LNCaP clone FGC (cell line): ENCODE measurements around the gene NFATC2IP.
"Not testable (repeated sequence)": the region's sequence is repeated elsewhere in the genome, so short reads cannot be mapped to it uniquely, and the experiment has no call there.

Experiments
- DNase-seq: peaks from one replicate; pipeline ENCODE4 v3.0.0-alpha.2; 2011; ENCODE audit warnings: low read depth
- H3K4me3 ChIP-seq: 2 replicates; pipeline ENCODE4 v1.5.1; 2011; ENCODE audit warnings: mild to moderate bottlenecking, low read depth, low read length, control low read depth
- CTCF ChIP-seq: IDR thresholded peaks from 2 replicates; pipeline ENCODE4 v1.5.1; 2012; ENCODE audit warnings: mild to moderate bottlenecking; ENCODE audit not compliant: control insufficient read depth, insufficient read depth; ENCODE audit errors: extremely low read depth

The NFATC2IP gene

GRCh38 chr16:28999577-28999976 lies 48.8 kb downstream of the NFATC2IP start:
- no peak for DNase-seq
- no peak overlapping the region for H3K4me3 ChIP-seq
- TF ChIP-seq CTCF, result no peak

GRCh38 chr16:29000019-29000418 lies 49.3 kb downstream of the NFATC2IP start:
- H3K4me3 ChIP-seq, result no peak overlapping the region
- TF ChIP-seq CTCF, result no peak
- no peak for DNase-seq

DNA sequence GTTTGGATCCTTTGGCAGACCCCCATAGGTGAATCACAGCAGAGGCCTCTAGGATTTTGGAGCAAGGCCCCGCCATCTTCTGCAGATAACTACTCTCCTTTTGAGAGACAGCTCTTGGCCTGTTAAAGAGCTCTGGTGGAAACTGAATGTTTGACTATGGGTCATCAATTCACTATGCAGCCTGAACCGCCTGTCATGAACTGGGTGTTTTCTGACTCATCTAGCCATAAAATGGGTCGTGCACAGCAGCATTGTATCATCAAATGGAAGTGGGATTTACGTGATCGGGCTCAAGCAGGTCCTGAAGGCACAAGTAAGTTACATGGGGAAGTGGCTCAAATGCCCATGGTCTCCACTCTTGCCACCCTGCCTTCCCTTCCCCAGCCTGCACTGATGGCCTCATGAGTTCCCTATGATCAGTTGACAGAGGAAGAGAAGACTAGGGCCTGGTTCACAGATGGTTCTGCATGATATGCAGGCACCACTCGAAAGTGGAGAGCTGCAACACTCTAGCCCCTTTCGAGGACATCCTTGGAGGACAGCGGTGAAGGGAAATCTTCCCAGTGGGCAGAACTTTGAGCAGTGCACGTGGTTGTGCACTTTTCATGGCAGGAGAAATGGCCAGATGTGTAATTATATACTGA lies 53.9 kb downstream of the NFATC2IP start:
- H3K4me3 ChIP-seq, DNase-seq: not testable (repeated sequence)

DNA sequence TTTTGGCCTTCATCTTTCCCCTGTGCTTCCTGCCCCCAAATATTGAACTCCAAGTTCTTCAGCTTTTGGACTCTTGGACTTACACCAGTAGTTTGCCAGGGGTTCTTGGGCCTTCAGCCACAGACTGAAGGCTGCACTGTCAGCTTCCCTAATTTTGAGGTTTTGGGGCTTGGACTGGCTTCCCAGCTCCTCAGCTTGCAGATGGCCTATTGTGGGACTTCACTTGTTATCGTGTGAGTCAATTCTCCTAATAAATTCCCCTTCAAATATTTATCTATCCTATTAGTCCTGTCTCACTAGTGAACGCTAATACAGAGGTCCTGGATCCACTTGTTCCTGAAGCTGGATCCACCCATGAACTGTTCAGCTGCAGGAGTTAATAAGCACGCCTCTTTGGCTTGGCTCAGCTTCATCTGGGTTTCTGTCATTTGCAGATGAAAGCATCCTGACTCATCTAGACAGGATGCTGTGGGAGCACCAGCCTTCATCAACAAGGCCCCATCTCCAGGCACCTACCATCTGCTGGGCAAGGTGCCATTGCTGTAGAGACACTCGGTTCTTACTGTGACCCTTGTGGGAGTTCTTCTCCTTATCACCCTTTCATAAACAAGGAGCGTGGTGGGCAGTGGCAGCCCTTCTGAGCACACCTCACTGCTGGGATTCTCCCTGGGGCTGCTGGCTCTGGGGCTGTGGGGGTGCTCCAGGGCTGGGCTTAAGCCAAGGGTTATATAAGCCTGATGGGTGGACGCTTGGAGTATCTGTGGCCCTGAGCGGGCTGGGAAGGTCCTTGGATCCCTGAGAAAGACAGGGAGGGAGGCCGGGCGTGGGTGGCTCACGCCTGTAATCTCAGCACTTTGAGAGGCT lies 57.2 kb downstream of the NFATC2IP start:
- TF ChIP-seq CTCF, result no peak
- no peak for DNase-seq
- H3K4me3 ChIP-seq, result no peak overlapping the region

- no peak for TF ChIP-seq CTCF
- no peak for DNase-seq
- no peak overlapping the region for H3K4me3 ChIP-seq
Measured at GRCh38 chr16:29009050-29009837, 58.5 kb downstream of the NFATC2IP start.

DNA sequence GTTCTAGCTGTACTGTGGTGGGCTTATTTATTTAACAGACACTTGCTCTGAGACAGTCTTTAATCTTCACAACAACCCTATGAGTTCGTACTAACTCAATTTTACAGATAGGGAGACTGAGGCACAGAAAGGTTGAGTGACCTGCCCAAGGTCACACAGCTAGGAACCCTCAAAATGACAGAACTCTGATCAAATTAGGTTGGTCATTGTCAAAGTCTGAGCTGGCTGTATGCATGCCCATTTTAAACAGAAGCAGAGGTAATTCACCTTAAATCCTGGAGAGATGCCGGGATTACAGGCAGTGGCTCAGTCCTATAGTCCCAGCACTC lies 59.1 kb downstream of the NFATC2IP start:
- no peak overlapping the region for H3K4me3 ChIP-seq
- DNase-seq, result no peak
- TF ChIP-seq CTCF, result no peak

- no peak overlapping the region for H3K4me3 ChIP-seq
- TF ChIP-seq CTCF, result no peak
- DNase-seq, result no peak
Measured at GRCh38 chr16:29011112-29011511, 60.4 kb downstream of the NFATC2IP start.
